H9 (cell line): ENCODE results near the gene ZNF593. TPM values are rescaled to one million over a fixed set of nuclear protein-coding genes. Genes with fewer than 3 reads are reported as not detected.

Source experiments
- DNase-seq: peaks from one replicate; pipeline ENCODE4 v3.0.0-alpha.2; 2017
- H2AFZ ChIP-seq: one replicate; pipeline ENCODE4 v1.6.1; 2013; ENCODE audit warnings: mild to moderate bottlenecking, low read length, control low read depth, moderate library complexity
- H2AK5ac ChIP-seq: 2 replicates; pipeline ENCODE4 v1.6.1; 2013; ENCODE audit warnings: low read length, control low read depth, mixed read lengths; ENCODE audit not compliant: insufficient read length
- H2BK120ac ChIP-seq: one replicate; pipeline ENCODE4 v1.6.1; 2013; ENCODE audit warnings: low read depth, mild to moderate bottlenecking, low read length, control low read depth, inconsistent platforms; ENCODE audit not compliant: poor library complexity, severe bottlenecking
- H2BK12ac ChIP-seq: 2 replicates; pipeline ENCODE4 v1.6.1; 2013; ENCODE audit warnings: low read length, control low read depth, mixed read lengths, low read depth; ENCODE audit not compliant: insufficient read length
- H2BK15ac ChIP-seq: 2 replicates; pipeline ENCODE4 v1.6.1; 2013; ENCODE audit warnings: low read depth, low read length, control low read depth
- H2BK20ac ChIP-seq: one replicate; pipeline ENCODE4 v1.6.1; 2013; ENCODE audit warnings: low read depth, mild to moderate bottlenecking, low read length, control low read depth, inconsistent platforms; ENCODE audit not compliant: poor library complexity, severe bottlenecking
- H2BK5ac ChIP-seq: 2 replicates; pipeline ENCODE4 v1.6.1; 2013; ENCODE audit warnings: low read length, control low read depth, mixed read lengths; ENCODE audit not compliant: insufficient read length
- H3K14ac ChIP-seq: 2 replicates; pipeline ENCODE4 v1.6.1; 2013; ENCODE audit warnings: low read length, control low read depth; ENCODE audit not compliant: insufficient read depth
- H3K18ac ChIP-seq: 2 replicates; pipeline ENCODE4 v1.6.1; 2013; ENCODE audit warnings: low read depth, mild to moderate bottlenecking, mixed read lengths, low read length, control low read depth; ENCODE audit not compliant: insufficient read length
- H3K23ac ChIP-seq: 2 replicates; pipeline ENCODE4 v1.6.1; 2013; ENCODE audit warnings: low read length, control low read depth, mixed read lengths, low read depth; ENCODE audit not compliant: insufficient read length
- H3K23me2 ChIP-seq: 2 replicates; pipeline ENCODE4 v1.6.1; 2013; ENCODE audit warnings: low read depth, mild to moderate bottlenecking, mixed read lengths, low read length, control low read depth; ENCODE audit not compliant: insufficient read length, poor library complexity, severe bottlenecking
- H3K27ac ChIP-seq: 2 replicates; pipeline ENCODE4 v1.5.1; 2013; ENCODE audit warnings: low read length, control low read depth, mixed read lengths, low read depth; ENCODE audit not compliant: insufficient read length
- H3K27me3 ChIP-seq: 2 replicates; pipeline ENCODE4 v1.6.1; 2013; ENCODE audit warnings: low read length, control low read depth, inconsistent platforms; ENCODE audit not compliant: insufficient read depth
- H3K4ac ChIP-seq: 2 replicates; pipeline ENCODE4 v1.6.1; 2013; ENCODE audit warnings: low read depth, mild to moderate bottlenecking, control low read depth, inconsistent platforms, low read length, moderate library complexity
- H3K4me1 ChIP-seq: 2 replicates; pipeline ENCODE4 v1.6.1; 2013; ENCODE audit warnings: low read length, control low read depth, inconsistent platforms; ENCODE audit not compliant: insufficient read depth
- H3K4me2 ChIP-seq: 2 replicates; pipeline ENCODE4 v1.6.1; 2013; ENCODE audit warnings: low read length, control low read depth, mixed read lengths; ENCODE audit not compliant: insufficient read length, insufficient read depth
- H3K56ac ChIP-seq: 2 replicates; pipeline ENCODE4 v1.6.1; 2013; ENCODE audit warnings: low read depth, mild to moderate bottlenecking, mixed read lengths, low read length, control low read depth; ENCODE audit not compliant: insufficient read length
- H3K79me1 ChIP-seq: 2 replicates; pipeline ENCODE4 v1.6.1; 2013; ENCODE audit warnings: low read depth, mild to moderate bottlenecking, moderate library complexity, low read length, control low read depth, inconsistent platforms; ENCODE audit not compliant: insufficient read depth, poor library complexity, severe bottlenecking
- H3K79me2 ChIP-seq: 2 replicates; pipeline ENCODE4 v1.6.1; 2013; ENCODE audit warnings: low read length, control low read depth, inconsistent platforms; ENCODE audit not compliant: insufficient read depth
- H3K9ac ChIP-seq: 2 replicates; pipeline ENCODE4 v1.6.1; 2013; ENCODE audit warnings: low read length, control low read depth, mixed read lengths; ENCODE audit not compliant: insufficient read length; ENCODE audit errors: extremely low read depth
- H3K9me3 ChIP-seq: one replicate; pipeline ENCODE4 v1.6.1; 2013; ENCODE audit warnings: low read depth, low read length, inconsistent platforms; ENCODE audit not compliant: control insufficient read depth
- H3T11ph ChIP-seq: one replicate; pipeline ENCODE4 v1.6.1; 2013; ENCODE audit warnings: mild to moderate bottlenecking, low read length, control low read depth, inconsistent platforms
- H4K20me1 ChIP-seq: one replicate; pipeline ENCODE4 v1.6.1; 2013; ENCODE audit not compliant: control insufficient read depth, insufficient read length, insufficient read depth
- H4K5ac ChIP-seq: 2 replicates; pipeline ENCODE4 v1.6.1; 2013; ENCODE audit warnings: low read depth, mild to moderate bottlenecking, mixed read lengths, low read length, control low read depth; ENCODE audit not compliant: insufficient read length
- H4K8ac ChIP-seq: replicated peaks from 2 replicates; pipeline ENCODE4 v1.6.1; 2013; ENCODE audit warnings: low read length, control low read depth, mixed read lengths, low read depth; ENCODE audit not compliant: insufficient read length
- H4K91ac ChIP-seq: 2 replicates; pipeline ENCODE4 v1.6.1; 2013; ENCODE audit warnings: low read depth, mild to moderate bottlenecking, moderate library complexity, mixed read lengths, low read length, control low read depth; ENCODE audit not compliant: insufficient read length
- H3K27ac Mint-ChIP-seq, 3 experiments: 2 replicates in 2 of 3; 3 replicates in 1 of 3; pipeline ENCODE4 v1.8.0; 2020 to 2021; ENCODE audit warnings: mixed read lengths in 3 of 3, mild to moderate bottlenecking in 1 of 3, moderate library complexity in 1 of 3
- H3K27me3 Mint-ChIP-seq: 2 replicates; pipeline ENCODE4 v1.8.0; 2021; ENCODE audit warnings: low read depth, mild to moderate bottlenecking, moderate library complexity, mixed read lengths
- H3K36me3 Mint-ChIP-seq, 3 experiments: 2 replicates in 2 of 3; 3 replicates in 1 of 3; pipeline ENCODE4 v1.8.0; 2020 to 2021; ENCODE audit warnings: low read depth in 3 of 3, mixed read lengths in 3 of 3; ENCODE audit not compliant: insufficient read depth in 1 of 3
- H3K4me1 Mint-ChIP-seq, 2 experiments: 2 replicates each; pipeline ENCODE4 v1.8.0; 2020; ENCODE audit warnings: mixed read lengths in 2 of 2
- H3K4me3 Mint-ChIP-seq, 2 experiments: 2 replicates in 1 of 2; 3 replicates in 1 of 2; pipeline ENCODE4 v1.8.0; 2020 to 2021; ENCODE audit warnings: mild to moderate bottlenecking in 2 of 2, mixed read lengths in 2 of 2, moderate library complexity in 1 of 2
- H3K9me3 Mint-ChIP-seq, 2 experiments: 2 replicates in 1 of 2; 3 replicates in 1 of 2; pipeline ENCODE4 v1.8.0; 2020; ENCODE audit warnings: mild to moderate bottlenecking in 2 of 2, mixed read lengths in 2 of 2, moderate library complexity in 1 of 2
- CTCF ChIP-seq: fragments of 200-600 bp; sonication (generic); conservative IDR thresholded peaks from 3 replicates; pipeline ENCODE4 v1.8.0; 2021; ENCODE audit warnings: antibody characterized with exemption, mild to moderate bottlenecking
- WGBS: extraction: QIAGEN DNeasy Blood & Tissue Kit; methylation state at CpG from one replicate; pipeline ENCODE4 v1.1.7; 2013; ENCODE audit warnings: missing lambda C conversion rate, low lambda C conversion rate, mixed read lengths; ENCODE audit not compliant: insufficient read length; ENCODE audit errors: extremely low coverage; 5-methylcytosine and 5-hydroxymethylcytosine counted together
- total RNA-seq: library from RNA; stranded (reverse); gene quantifications from 2 replicates; pipeline ENCODE4 v1.2.1, GENCODE V29; 2021

ZNF593 gene
- total RNA-seq, 1 experiment from 2014 or later, result 48.2 TPM

DNA sequence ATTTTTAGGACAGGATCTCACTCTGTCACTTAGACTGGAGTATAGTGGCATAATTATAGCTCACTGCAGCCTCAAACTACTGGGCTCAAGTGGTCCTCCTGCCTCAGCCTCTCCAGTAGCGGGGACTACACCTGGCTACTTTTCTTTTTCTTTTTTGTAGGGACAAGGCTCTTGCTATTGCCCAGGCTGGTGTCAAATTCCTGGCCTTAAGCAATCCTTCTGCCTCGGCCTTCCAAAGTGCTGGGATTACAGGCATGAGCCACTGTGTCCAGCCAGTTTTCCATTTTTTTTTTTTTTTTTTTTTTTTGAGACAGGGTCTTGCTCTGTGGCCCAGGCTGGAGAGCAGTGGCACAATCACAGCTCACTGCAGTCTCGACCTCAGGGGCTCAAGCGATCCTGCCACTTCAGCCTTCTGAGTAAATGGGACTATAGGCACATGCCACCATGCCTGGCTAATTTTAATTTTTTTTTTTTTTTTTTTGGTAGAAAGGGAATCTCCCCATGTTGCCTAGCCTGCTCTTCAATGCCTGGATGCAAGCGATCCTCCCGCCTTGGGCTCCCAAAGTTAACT is 43.7 kb downstream of the ZNF593 start:
- Histone ChIP-seq H2AFZ (no peak overlapping the region), H2AK5ac (no peak overlapping the region), H3K4ac (no peak overlapping the region), H3K27me3 (no peaks in the 10 kb centered on the region), H3K9me3 (no peaks in the 10 kb centered on the region), H3K79me1 (no peaks in the 10 kb centered on the region), H3K4me2 (no peak overlapping the region), H3K23ac (no peak overlapping the region), H3K23me2 (no peaks in the 10 kb centered on the region), H2BK15ac (no peak overlapping the region), H2BK120ac (no peak overlapping the region), H4K8ac (no peak overlapping the region), H2BK12ac (no peak overlapping the region), H4K91ac (no peak overlapping the region), H3T11ph (no peak overlapping the region), H3K56ac (no peak overlapping the region), H3K4me1 (no peaks in the 10 kb centered on the region), H3K79me2 (no peaks in the 10 kb centered on the region), H4K5ac (no peak overlapping the region), H3K14ac (no peak overlapping the region), H2BK5ac (no peak overlapping the region), H3K9ac (no peak overlapping the region), H2BK20ac (no peak overlapping the region), H3K27ac (no peak overlapping the region), H4K20me1 (no peaks in the 10 kb centered on the region), H3K18ac (no peak overlapping the region)
- H3K4me1 Mint-ChIP-seq, result peaks cover 6 to 7% of the 10 kb centered on the region in 2 experiments; a peak in 3 of 4 replicates
- no peak overlapping the region for H3K27ac Mint-ChIP-seq
- H3K4me3 Mint-ChIP-seq, result no peak overlapping the region
- H3K27me3 Mint-ChIP-seq, result peaks cover 4% of the 10 kb centered on the region
- H3K36me3 Mint-ChIP-seq, result no peaks in the 10 kb centered on the region
- WGBS, result no CpG with 5 or more reads among the region's 6 CpGs
- H3K9me3 Mint-ChIP-seq, result no peaks in the 10 kb centered on the region
- no peak for TF ChIP-seq CTCF
- no peak for DNase-seq
